Stimulated activated CD4-positive, alpha-beta T cell treated with anti-CD3 and anti-CD28 coated beads, Interleukin-15, amount 100 ng/mL, for 1 hour (primary cell): ENCODE results near the gene DLEC1.
"Not testable (repeated sequence)": the region's sequence is repeated elsewhere in the genome, so short reads cannot be mapped to it uniquely, and the experiment has no call there.

Source experiments
- DNase-seq, 2 donors: peaks; one replicate each; pipeline ENCODE4 v3.0.0-alpha.2; 2020; ENCODE audit warnings: low read depth in 1 of 2, low spot score in 1 of 2

DLEC1 gene

DNA sequence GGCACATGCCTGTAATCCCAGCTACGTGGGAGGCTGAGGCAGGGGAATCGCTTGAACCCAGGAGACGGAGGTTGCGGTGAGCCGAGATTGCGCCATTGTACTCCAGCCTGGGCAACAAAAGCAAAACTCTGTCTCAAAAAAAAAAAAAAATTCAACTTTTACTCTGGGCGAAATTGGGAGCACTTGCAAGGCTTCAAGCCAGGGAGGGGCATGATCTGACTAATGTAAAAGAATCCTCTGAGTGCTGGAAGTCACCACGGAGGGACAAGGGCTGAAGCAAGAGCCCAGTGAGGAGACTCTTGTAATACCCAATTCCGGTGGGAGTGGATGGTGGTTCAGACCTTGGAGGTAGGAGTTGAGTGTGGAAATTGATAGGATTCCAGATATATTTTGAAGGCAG is 4.7 kb upstream of the DLEC1 start:
- not testable (repeated sequence) for DNase-seq

DNA sequence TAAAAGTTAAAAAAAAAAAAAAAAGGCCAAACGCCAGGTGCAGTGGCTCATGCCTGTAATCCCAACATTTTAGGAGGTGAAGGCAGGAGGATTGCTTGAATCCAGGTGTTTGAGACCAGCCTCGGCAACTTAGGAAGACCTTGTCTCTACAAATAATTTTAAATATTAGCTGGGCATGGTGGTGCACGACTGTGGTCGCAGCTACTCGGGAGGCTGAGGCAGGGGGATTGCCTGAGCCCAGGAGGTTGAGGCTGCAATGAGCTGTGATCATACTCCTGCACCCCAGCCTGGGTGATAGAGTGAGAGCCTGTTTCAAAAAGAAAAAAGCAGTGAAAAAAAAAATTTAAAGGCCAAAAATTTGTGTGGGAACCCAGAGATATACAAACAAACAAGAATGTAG is 2.7 kb upstream of the DLEC1 start:
- no peak for DNase-seq

- no peak for DNase-seq
Observed at GRCh38 chr3:38036906-38037305, 2.1 kb upstream of the DLEC1 start.

GRCh38 chr3:38038447-38038911 is 529 bp upstream of the DLEC1 start:
- no peak for DNase-seq

- no peak for DNase-seq
Observed at GRCh38 chr3:38039899-38040261, 872 bp downstream of the DLEC1 start.

- no peak for DNase-seq
Observed at GRCh38 chr3:38040401-38040800, 1.4 kb downstream of the DLEC1 start.

DNA sequence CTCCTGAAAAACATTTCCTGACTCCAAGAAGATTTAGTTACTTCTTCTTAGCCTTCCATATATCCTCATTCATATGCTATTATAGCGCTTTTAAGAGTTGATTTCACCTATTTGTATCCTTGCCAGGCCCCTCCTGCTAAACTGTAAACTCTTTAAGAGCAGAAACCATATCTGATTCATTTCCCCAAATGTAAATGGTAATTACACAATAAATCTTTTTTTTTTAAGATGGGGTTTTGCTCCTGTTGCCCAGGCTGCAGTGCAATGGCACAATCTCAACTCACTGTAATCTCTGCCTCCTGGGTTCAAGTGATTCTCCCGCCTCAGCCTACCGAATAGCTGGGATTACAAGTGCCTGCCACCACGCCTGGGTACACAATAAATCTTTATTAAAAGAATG is 4.5 kb downstream of the DLEC1 start:
- DNase-seq, result no peak

DNA sequence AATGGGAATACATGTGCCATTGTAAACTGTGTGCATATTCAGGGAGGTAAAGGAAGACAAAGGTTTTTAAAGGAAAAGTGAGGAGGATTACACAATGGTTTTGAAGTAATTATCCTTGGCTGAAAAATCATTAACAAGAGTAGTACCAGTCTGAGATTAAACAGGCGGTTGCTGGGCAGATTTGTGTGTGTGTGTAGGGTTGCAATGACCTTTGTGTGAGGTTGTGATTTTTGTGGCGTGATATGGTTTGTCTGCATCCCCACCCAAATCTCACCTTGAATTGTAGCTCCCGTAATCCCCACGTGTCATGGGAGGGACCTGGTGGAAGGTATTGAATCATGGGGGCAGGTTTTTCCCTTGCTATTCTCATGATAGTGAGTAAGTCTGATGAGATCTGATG is 7.0 kb downstream of the DLEC1 start:
- DNase-seq, result no peak

GRCh38 chr3:38046821-38047220 is 7.8 kb downstream of the DLEC1 start:
- DNase-seq, result no peak

DNA sequence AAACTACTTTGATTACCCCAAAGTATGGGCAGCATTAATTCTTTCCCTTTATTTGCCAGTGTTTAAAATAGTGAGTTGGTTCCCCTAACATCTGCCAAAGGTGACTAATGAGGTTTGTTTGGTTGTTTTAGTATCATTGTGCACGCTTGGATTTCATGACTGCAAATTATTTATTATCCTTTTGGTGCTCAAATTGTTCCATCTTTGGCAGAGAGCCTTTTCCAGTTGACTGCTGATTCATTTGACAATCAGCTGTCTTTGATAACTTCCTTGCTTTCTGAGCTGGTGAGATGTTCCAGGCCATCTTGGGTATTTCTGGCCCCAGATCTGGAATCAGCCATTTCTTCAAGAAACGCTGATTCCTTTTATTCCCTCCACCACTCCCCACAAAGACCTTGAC is 8.9 kb downstream of the DLEC1 start:
- DNase-seq, result no peak

DNA sequence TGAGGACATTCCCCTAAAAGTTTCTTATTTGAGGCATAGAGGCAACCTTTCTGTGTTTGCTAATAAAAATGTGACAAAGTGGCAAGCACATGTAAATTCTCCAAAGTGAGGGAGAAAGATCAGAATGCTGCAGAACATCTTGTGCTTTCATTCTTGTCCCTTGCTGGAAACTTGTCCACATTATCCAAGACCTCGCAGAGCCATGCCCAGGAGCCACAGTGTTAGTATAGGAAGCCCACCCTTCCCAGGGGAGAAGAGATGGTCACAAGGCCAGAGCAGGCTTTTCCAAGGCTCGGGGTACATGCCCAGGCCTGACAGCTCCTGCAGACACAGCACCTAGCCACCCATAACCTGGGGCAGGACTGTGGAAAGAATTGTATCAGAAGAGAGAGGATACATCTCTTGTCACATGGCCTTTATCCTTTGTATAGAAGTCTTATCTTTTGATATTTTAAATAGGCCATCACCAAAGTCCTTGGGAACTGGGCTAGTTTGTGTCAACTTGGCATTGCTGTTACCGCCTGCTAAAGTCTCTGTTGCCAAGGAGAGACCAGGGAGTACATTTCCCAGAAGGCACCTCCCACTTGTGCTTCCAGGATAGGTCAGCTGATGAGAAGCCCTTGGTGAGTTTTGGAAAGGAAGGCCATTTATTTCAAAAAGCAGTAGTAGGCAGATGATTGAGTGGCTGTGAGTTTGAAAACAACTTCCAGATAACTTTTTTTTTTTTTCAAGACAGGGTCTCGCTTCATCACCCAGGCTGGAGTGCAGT is 10.5 kb downstream of the DLEC1 start:
- DNase-seq, result no peak

DNA sequence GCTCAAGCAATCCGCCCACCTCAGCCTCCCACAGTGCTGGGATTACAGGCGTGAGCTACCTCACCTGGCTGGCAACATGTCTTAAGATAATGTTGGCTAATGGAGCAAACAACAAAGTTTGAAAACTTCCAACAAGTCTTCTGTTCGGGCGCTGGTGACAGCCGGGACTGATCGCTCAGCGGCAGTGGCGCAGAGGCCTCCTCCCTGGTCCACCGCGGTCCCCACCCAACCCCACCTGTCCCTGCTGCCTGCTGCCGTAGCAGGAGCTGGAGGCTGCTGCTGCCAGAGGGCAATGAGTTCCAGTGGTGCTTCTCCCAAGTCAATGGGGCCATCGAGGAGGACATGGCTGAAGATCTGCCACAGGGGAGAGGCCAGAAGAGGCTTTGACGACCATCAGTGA is 12.1 kb downstream of the DLEC1 start:
- DNase-seq, result no peak

DNA sequence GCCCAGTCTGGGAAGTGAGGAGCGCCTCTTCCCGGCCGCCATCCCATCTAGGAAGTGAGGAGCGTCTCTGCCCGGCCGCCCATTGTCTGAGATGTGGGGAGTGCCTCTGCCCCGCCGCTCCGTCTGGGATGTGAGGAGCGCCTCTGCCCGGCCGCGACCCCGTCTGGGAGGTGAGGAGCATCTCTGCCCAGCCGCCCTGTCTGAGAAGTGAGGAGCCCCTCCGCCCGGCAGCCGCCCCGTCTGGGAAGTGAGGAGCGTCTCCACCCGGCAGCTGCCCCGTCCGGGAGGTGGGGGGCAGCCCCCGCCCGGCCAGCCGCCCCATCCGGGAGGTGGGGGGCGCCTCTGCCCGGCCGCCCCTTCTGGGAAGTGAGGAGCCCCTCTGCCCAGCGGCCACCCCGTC is 14.3 kb downstream of the DLEC1 start:
- not testable (repeated sequence) for DNase-seq

- not testable (repeated sequence) for DNase-seq
Observed at GRCh38 chr3:38053813-38054498, 14.9 kb downstream of the DLEC1 start.

DNA sequence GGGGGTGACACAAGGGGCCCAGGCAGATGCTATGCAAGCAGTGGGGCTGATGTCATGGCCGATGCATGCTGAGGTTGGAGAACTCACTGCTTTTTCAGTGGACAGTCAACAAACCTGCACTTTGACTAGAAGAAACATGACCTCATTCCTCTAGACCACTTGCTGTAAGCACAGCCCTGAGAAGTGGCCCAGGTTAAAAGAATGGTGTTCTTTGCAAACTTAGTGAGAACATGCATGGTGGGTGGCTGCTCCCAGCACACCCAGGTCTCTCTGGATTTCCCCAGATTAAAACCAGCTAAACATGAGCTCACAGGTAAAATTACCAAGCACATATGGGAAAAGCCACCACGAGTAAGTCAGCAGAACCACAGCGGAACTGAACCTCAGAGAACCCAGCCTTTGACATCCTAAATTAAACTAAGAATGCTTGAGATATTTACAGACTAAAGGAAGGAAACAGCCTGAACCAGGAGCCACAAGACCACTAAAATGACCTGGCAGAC is 15.5 kb downstream of the DLEC1 start:
- DNase-seq, result no peak

GRCh38 chr3:38059148-38059547 is 20.1 kb downstream of the DLEC1 start:
- DNase-seq, result no peak

- no peak for DNase-seq
Observed at GRCh38 chr3:38059591-38059990, 20.6 kb downstream of the DLEC1 start.

GRCh38 chr3:38062809-38063208 is 23.8 kb downstream of the DLEC1 start:
- no peak for DNase-seq

DNA sequence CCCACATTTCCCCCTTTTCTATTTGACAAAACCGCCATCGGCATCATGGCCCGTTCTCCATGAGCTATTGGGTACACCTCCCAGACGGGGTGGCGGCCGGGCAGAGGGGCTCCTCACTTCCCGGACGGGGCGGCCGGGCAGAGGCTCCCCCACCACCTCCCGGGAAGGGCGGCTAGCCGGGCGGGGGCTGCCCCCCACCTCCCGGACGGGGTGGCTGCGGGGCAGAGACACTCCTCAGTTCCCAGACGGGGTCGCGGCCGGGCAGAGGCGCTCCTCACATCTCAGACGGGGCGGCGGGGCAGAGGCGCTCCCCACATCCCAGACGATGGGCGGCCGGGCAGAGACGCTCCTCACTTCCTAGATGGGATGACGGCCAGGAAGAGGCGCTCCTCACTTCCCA is 25.4 kb downstream of the DLEC1 start:
- DNase-seq, result not testable (repeated sequence)

GRCh38 chr3:38067508-38068233 is 28.7 kb downstream of the DLEC1 start:
- DNase-seq, result no peak

DNA sequence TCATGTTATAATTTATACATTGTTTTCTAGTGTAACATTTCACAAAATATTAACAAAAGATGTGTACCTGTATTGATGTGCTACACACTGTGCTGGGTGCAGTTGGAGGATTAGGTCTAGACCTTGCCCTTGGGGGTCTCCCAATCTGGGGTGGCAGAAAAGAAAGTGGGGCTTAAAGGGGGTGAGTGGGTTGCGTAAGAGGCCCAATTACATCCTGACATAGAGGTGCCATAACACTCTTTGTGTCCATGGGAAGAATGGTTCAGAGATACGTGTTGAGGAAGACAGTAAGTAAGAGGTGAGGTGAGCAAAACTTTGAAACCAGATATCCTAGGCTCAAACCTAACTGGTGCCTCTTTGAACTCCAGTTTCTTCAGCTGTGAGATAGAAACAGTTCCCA is 31.0 kb downstream of the DLEC1 start:
- DNase-seq, result no peak

DNA sequence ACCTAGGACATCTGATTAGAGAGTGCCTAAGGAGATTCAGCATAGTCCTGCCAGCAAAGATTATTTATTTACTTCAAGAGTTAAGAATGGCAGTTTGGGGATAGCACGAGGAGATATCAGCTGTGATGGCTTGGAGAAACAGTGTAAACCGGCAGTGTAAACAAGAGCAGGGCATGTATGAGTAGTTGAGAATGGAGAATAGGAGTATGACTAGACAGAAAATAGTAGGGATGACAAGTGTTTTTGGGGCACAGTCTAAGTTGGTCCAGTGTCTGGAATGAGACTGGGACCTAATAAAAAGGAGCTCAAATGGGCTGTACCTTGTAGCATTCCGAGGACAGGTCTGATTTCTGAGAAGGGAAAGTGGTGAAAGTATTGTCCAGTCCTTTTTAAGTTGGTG is 38.1 kb downstream of the DLEC1 start:
- DNase-seq, result not testable (repeated sequence)
